ENCODE data around the gene SELENOH. TPM values are rescaled to one million over a fixed set of nuclear protein-coding genes. Genes with fewer than 3 reads are reported as not detected.

The SELENOH gene, protein sequence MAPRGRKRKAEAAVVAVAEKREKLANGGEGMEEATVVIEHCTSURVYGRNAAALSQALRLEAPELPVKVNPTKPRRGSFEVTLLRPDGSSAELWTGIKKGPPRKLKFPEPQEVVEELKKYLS
- 227 TPM for polyA plus RNA-seq (2013, experiment 1 of 2)
- 230 TPM for polyA plus RNA-seq (2013, experiment 2 of 2)

DNA sequence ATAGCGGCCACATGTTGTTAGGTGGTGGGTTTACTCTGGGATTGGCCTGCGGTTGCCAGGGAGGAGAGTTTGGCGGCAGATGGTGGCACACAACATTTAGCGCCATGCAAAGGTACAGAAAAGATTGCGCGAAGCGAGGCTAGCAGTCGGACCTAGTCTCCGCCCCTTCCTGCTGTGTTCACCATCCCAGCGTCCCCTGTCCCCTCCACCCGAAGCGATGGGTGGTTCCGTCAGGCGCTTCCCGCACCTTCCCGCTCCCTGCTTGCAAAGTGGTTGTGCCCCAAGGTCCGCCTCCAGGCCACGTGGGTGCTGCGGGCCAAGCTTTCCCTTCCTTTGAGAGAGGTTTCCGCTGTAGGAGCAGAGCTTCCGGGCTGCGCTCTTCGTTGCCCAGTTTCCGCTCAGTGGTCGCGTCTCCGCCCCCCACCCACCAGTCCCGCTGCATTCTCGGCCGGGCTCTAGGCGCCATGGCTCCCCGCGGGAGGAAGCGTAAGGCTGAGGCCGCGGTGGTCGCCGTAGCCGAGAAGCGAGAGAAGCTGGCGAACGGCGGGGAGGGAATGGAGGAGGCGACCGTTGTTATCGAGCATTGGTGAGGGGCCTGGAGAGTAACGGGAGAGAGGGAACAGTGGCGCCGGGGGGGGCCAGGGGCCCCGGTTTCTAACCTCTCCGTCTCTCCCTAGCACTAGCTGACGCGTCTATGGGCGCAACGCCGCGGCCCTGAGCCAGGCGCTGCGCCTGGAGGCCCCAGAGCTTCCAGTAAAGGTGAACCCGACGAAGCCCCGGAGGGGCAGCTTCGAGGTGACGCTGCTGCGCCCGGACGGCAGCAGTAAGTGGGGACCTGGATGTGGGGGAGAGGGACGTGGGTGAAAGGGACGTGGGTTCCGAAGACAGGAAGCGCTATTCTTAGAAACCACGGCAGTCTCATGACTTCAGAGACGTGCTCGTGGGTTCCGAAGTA is at the start of gene SELENOH:
Gene SELENOH, plus strand, starts transcription at position 360 of the 955 bp plus-strand sequence. Its CDS starts 105 bp downstream, at position 465.
- Histone ChIP-seq H3K36me3 (replicated peaks in 1 of 2; ENCODE audit: control insufficient read depth in 2 of 2, insufficient read depth in 2 of 2, low read length in 2 of 2) (peaks cover 33 to 80% of the 10 kb centered on the region in 2 donors), H4K8ac (ENCODE audit: low read depth, low read length) (no peak within 1 kb of the TSS)
- WGBS, 2 donors (ENCODE audit: extremely low coverage in 2 of 2, insufficient read length in 2 of 2, insufficient replicate concordance in 1 of 2) = no CpG with 5 or more reads among the region's 75 CpGs

GRCh38 chr11:57698843-57699365 is 42.4 kb upstream of the SELENOH start:
- H2BK12ac ChIP-seq (ENCODE audit: low read length) = no peak overlapping the region
- H2BK15ac ChIP-seq (ENCODE audit: low read length) = no peak overlapping the region
- H3K27me3 ChIP-seq (ENCODE audit: control insufficient read depth in 3 of 3, insufficient read depth in 3 of 3, low read depth in 1 of 3, low read length in 3 of 3) = no peaks in the 10 kb centered on the region
- H3K27ac ChIP-seq (replicated peaks; ENCODE audit: low read length) = no peak overlapping the region
- no peaks in the 10 kb centered on the region for H3K4me1 ChIP-seq (ENCODE audit: control insufficient read depth in 2 of 2, insufficient read depth in 1 of 2, low read depth in 1 of 2, low read length in 2 of 2)
- H3K36me3 ChIP-seq (replicated peaks in 1 of 2; ENCODE audit: control insufficient read depth in 2 of 2, insufficient read depth in 2 of 2, low read length in 2 of 2) = peaks cover 43 to 90% of the 10 kb centered on the region in 2 donors
- no peak overlapping the region for H4K91ac ChIP-seq (ENCODE audit: low read depth, low read length, poor library complexity)
- H2AK5ac ChIP-seq (ENCODE audit: low read depth, low read length) = no peak overlapping the region
- no peak overlapping the region for H3K9ac ChIP-seq (ENCODE audit: low read depth, low read length, poor library complexity)
- H3K23ac ChIP-seq (ENCODE audit: low read depth, low read length, poor library complexity) = peak overlapping the region; percentile 26
- WGBS, 2 donors (ENCODE audit: extremely low coverage in 2 of 2, insufficient read length in 2 of 2, insufficient replicate concordance in 1 of 2) = no CpG with 5 or more reads among the region's 18 CpGs
- H3K4ac ChIP-seq (ENCODE audit: low read length) = no peak overlapping the region
- H2BK5ac ChIP-seq (ENCODE audit: low read length) = peak overlapping the region; percentile 4
- no peak overlapping the region for H3K18ac ChIP-seq (ENCODE audit: low read length)
- no peak overlapping the region for H3K4me2 ChIP-seq (ENCODE audit: insufficient read depth, low read length, poor library complexity, severe bottlenecking)
- no peak overlapping the region for H2BK120ac ChIP-seq (ENCODE audit: low read depth, low read length)
- H3K79me1 ChIP-seq (ENCODE audit: low read depth, low read length) = no peaks in the 10 kb centered on the region
- no peak overlapping the region for H3K14ac ChIP-seq (ENCODE audit: low read length)
- H2AFZ ChIP-seq (ENCODE audit: low read length) = no peak overlapping the region
- H3K9me3 ChIP-seq (replicated peaks in 1 of 2; ENCODE audit: control insufficient read depth in 2 of 2, insufficient read depth in 1 of 2, low read depth in 1 of 2, low read length in 2 of 2) = no peaks in the 10 kb centered on the region
- H4K8ac ChIP-seq (ENCODE audit: low read depth, low read length) = no peak overlapping the region
- no peak for DNase-seq (ENCODE audit: low spot score)
- H3K4me3 ChIP-seq (ENCODE audit: low read length in 2 of 2) = peak overlapping the region in 1 of 2 donors; percentile 42

More for the DNA sequence above, at the start of gene SELENOH:
- DNase-seq (ENCODE audit: low spot score) = peak; percentile 93
- Histone ChIP-seq H3K27me3 (ENCODE audit: control insufficient read depth in 3 of 3, insufficient read depth in 3 of 3, low read depth in 1 of 3, low read length in 3 of 3) (no peaks in the 10 kb centered on the region), H4K91ac (ENCODE audit: low read depth, low read length, poor library complexity) (no peak within 1 kb of the TSS), H3K9ac (ENCODE audit: low read depth, low read length, poor library complexity) (peak within 1 kb of the TSS; percentile 95), H3K4ac (ENCODE audit: low read length) (peak within 1 kb of the TSS; percentile 1), H3K27ac (replicated peaks; ENCODE audit: low read length) (peak within 1 kb of the TSS; percentile 81), H3K23ac (ENCODE audit: low read depth, low read length, poor library complexity) (peak within 1 kb of the TSS; percentile 92), H3K4me1 (ENCODE audit: control insufficient read depth in 2 of 2, insufficient read depth in 1 of 2, low read depth in 1 of 2, low read length in 2 of 2) (peaks cover 5 to 7% of the 10 kb centered on the region in 2 donors), H2BK15ac (ENCODE audit: low read length) (peak within 1 kb of the TSS; percentile 23), H2AK5ac (ENCODE audit: low read depth, low read length) (peak within 1 kb of the TSS; percentile 86), H3K4me3 (ENCODE audit: low read length in 2 of 2) (peak within 1 kb of the TSS; percentile 92 to 93), H2BK5ac (ENCODE audit: low read length) (peak within 1 kb of the TSS; percentile 85), H3K14ac (ENCODE audit: low read length) (peak within 1 kb of the TSS; percentile 58), H2BK12ac (ENCODE audit: low read length) (no peak within 1 kb of the TSS), H3K4me2 (ENCODE audit: insufficient read depth, low read length, poor library complexity, severe bottlenecking) (peak within 1 kb of the TSS; percentile 80), H3K9me3 (replicated peaks in 1 of 2; ENCODE audit: control insufficient read depth in 2 of 2, insufficient read depth in 1 of 2, low read depth in 1 of 2, low read length in 2 of 2) (no peaks in the 10 kb centered on the region), H2AFZ (ENCODE audit: low read length) (peak within 1 kb of the TSS; percentile 63), H3K18ac (ENCODE audit: low read length) (peak within 1 kb of the TSS; percentile 95), H2BK120ac (ENCODE audit: low read depth, low read length) (no peak within 1 kb of the TSS), H3K79me1 (ENCODE audit: low read depth, low read length) (peaks cover 2% of the 10 kb centered on the region)

GRCh38 chr11:57699813-57700212 is 41.5 kb upstream of the SELENOH start:
- DNase-seq (ENCODE audit: low spot score) = no peak
- H2AFZ ChIP-seq (ENCODE audit: low read length) = no peak overlapping the region
- H2BK12ac ChIP-seq (ENCODE audit: low read length) = no peak overlapping the region
- no peak overlapping the region for H4K91ac ChIP-seq (ENCODE audit: low read depth, low read length, poor library complexity)
- H3K4me1 ChIP-seq (ENCODE audit: control insufficient read depth in 2 of 2, insufficient read depth in 1 of 2, low read depth in 1 of 2, low read length in 2 of 2) = no peaks in the 10 kb centered on the region
- H3K27ac ChIP-seq (replicated peaks; ENCODE audit: low read length) = no peak overlapping the region
- no peaks in the 10 kb centered on the region for H3K9me3 ChIP-seq (replicated peaks in 1 of 2; ENCODE audit: control insufficient read depth in 2 of 2, insufficient read depth in 1 of 2, low read depth in 1 of 2, low read length in 2 of 2)
- H3K27me3 ChIP-seq (ENCODE audit: control insufficient read depth in 3 of 3, insufficient read depth in 3 of 3, low read depth in 1 of 3, low read length in 3 of 3) = no peaks in the 10 kb centered on the region
- H3K9ac ChIP-seq (ENCODE audit: low read depth, low read length, poor library complexity) = no peak overlapping the region
- H4K8ac ChIP-seq (ENCODE audit: low read depth, low read length) = no peak overlapping the region
- no peak overlapping the region for H3K4me3 ChIP-seq (ENCODE audit: low read length in 2 of 2)
- WGBS, 2 donors (ENCODE audit: extremely low coverage in 2 of 2, insufficient read length in 2 of 2, insufficient replicate concordance in 1 of 2) = no CpG with 5 or more reads among the region's 10 CpGs
- no peak overlapping the region for H2BK15ac ChIP-seq (ENCODE audit: low read length)
- no peaks in the 10 kb centered on the region for H3K79me1 ChIP-seq (ENCODE audit: low read depth, low read length)
- peaks cover 48 to 90% of the 10 kb centered on the region in 2 donors for H3K36me3 ChIP-seq (replicated peaks in 1 of 2; ENCODE audit: control insufficient read depth in 2 of 2, insufficient read depth in 2 of 2, low read length in 2 of 2)
- H3K4ac ChIP-seq (ENCODE audit: low read length) = no peak overlapping the region
- no peak overlapping the region for H2BK5ac ChIP-seq (ENCODE audit: low read length)
- H2AK5ac ChIP-seq (ENCODE audit: low read depth, low read length) = no peak overlapping the region
- no peak overlapping the region for H3K23ac ChIP-seq (ENCODE audit: low read depth, low read length, poor library complexity)
- no peak overlapping the region for H3K14ac ChIP-seq (ENCODE audit: low read length)
- H2BK120ac ChIP-seq (ENCODE audit: low read depth, low read length) = no peak overlapping the region
- no peak overlapping the region for H3K18ac ChIP-seq (ENCODE audit: low read length)
- H3K4me2 ChIP-seq (ENCODE audit: insufficient read depth, low read length, poor library complexity, severe bottlenecking) = no peak overlapping the region

DNA sequence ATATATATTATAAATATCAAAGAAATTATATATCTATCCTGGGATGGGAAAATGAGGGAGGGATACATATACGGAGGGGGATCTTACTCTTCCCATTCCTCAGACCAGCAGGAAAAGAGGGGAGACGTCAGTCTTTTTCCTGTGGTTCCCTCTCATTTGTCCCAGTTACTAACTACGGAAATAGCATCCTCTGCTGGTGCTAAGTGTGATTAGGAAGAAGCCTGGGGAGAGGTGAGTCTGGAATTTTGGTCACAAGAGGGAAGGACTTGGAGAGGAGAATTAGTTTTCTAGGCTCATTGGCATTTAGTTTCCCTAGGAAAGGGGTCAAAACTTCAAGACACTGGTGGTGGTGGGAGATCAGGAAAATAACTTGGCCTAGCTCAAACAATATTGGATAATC is 40.9 kb upstream of the SELENOH start:
- Histone ChIP-seq H3K9me3 (replicated peaks in 1 of 2; ENCODE audit: control insufficient read depth in 2 of 2, insufficient read depth in 1 of 2, low read depth in 1 of 2, low read length in 2 of 2) (no peaks in the 10 kb centered on the region), H2BK15ac (ENCODE audit: low read length) (no peak overlapping the region), H2BK5ac (ENCODE audit: low read length) (no peak overlapping the region), H2BK120ac (ENCODE audit: low read depth, low read length) (no peak overlapping the region), H3K18ac (ENCODE audit: low read length) (no peak overlapping the region), H3K4me1 (ENCODE audit: control insufficient read depth in 2 of 2, insufficient read depth in 1 of 2, low read depth in 1 of 2, low read length in 2 of 2) (no peaks in the 10 kb centered on the region), H3K9ac (ENCODE audit: low read depth, low read length, poor library complexity) (no peak overlapping the region), H3K79me1 (ENCODE audit: low read depth, low read length) (no peaks in the 10 kb centered on the region), H3K4ac (ENCODE audit: low read length) (no peak overlapping the region), H3K27me3 (ENCODE audit: control insufficient read depth in 3 of 3, insufficient read depth in 3 of 3, low read depth in 1 of 3, low read length in 3 of 3) (no peaks in the 10 kb centered on the region), H3K14ac (ENCODE audit: low read length) (no peak overlapping the region), H3K27ac (replicated peaks; ENCODE audit: low read length) (no peak overlapping the region), H4K91ac (ENCODE audit: low read depth, low read length, poor library complexity) (no peak overlapping the region), H3K36me3 (replicated peaks in 1 of 2; ENCODE audit: control insufficient read depth in 2 of 2, insufficient read depth in 2 of 2, low read length in 2 of 2) (peaks cover 48 to 89% of the 10 kb centered on the region in 2 donors), H2AFZ (ENCODE audit: low read length) (no peak overlapping the region), H2BK12ac (ENCODE audit: low read length) (no peak overlapping the region), H3K23ac (ENCODE audit: low read depth, low read length, poor library complexity) (no peak overlapping the region), H3K4me3 (ENCODE audit: low read length in 2 of 2) (no peak overlapping the region), H2AK5ac (ENCODE audit: low read depth, low read length) (no peak overlapping the region), H3K4me2 (ENCODE audit: insufficient read depth, low read length, poor library complexity, severe bottlenecking) (no peak overlapping the region), H4K8ac (ENCODE audit: low read depth, low read length) (no peak overlapping the region)
- WGBS, 2 donors (ENCODE audit: extremely low coverage in 2 of 2, insufficient read length in 2 of 2, insufficient replicate concordance in 1 of 2) = no CpG with 5 or more reads among the region's 3 CpGs
- DNase-seq (ENCODE audit: low spot score) = no peak

Data from neuronal stem cell (in vitro differentiated cells).